Neural cell (in vitro differentiated cells): ENCODE results near the gene UTS2. TPM values are rescaled to one million over a fixed set of nuclear protein-coding genes. Genes with fewer than 3 reads are reported as not detected.

Experiments
- H2AFZ ChIP-seq: fragments of 200-600, 300-800 bp; sonication (generic), shearing (Covaris generic); 2 replicates; pipeline ENCODE4 v1.6.0; 2014; ENCODE audit warnings: low read depth, mild to moderate bottlenecking, antibody characterized with exemption, low read length, moderate library complexity
- H3F3A ChIP-seq: fragments of 200-600 bp; shearing (Covaris generic); 2 replicates; pipeline ENCODE4 v1.6.1; 2016; ENCODE audit warnings: mild to moderate bottlenecking, moderate library complexity, mixed read lengths, antibody characterized with exemption, low read length; ENCODE audit not compliant: insufficient read depth, poor library complexity, severe bottlenecking
- H3K27ac ChIP-seq: fragments of 200-600, 300-800 bp; sonication (generic), shearing (Covaris generic); 2 replicates; pipeline ENCODE4 v1.5.1; 2014; ENCODE audit warnings: mild to moderate bottlenecking, low read length, moderate library complexity
- H3K27me3 ChIP-seq: fragments of 300-800, 200-600 bp; sonication (generic), shearing (Covaris generic); 2 replicates; pipeline ENCODE4 v1.6.0; 2014; ENCODE audit warnings: mild to moderate bottlenecking, low read depth, low read length, moderate library complexity; ENCODE audit not compliant: insufficient read depth
- H3K36me3 ChIP-seq: fragments of 300-800, 200-600 bp; sonication (generic), shearing (Covaris generic); 2 replicates; pipeline ENCODE4 v1.5.1; 2014; ENCODE audit warnings: mild to moderate bottlenecking, antibody characterized with exemption, low read length, moderate library complexity; ENCODE audit not compliant: insufficient read depth
- H3K4me2 ChIP-seq: fragments of 300-800, 200-600 bp; sonication (generic), shearing (Covaris generic); 2 replicates; pipeline ENCODE4 v1.6.0; 2014; ENCODE audit warnings: mild to moderate bottlenecking, low read length
- H3K4me3 ChIP-seq: fragments of 300-800, 200-600 bp; sonication (generic), shearing (Covaris generic); 2 replicates; pipeline ENCODE4 v1.5.1; 2014; ENCODE audit warnings: mild to moderate bottlenecking, low read length, moderate library complexity
- H3K79me2 ChIP-seq: fragments of 200-600 bp; shearing (Covaris generic); replicated peaks from 2 replicates; pipeline ENCODE4 v1.6.0; 2014; ENCODE audit warnings: mild to moderate bottlenecking, low read length, moderate library complexity; ENCODE audit not compliant: insufficient read depth
- H3K9ac ChIP-seq: fragments of 300-800, 200-600 bp; sonication (generic), shearing (Covaris generic); 2 replicates; pipeline ENCODE4 v1.6.1; 2016; ENCODE audit warnings: mild to moderate bottlenecking, low read length, mixed read lengths
- H3K9me2 ChIP-seq: fragments of 200-600 bp; shearing (Covaris generic); 2 replicates; pipeline ENCODE4 v1.6.1; 2016; ENCODE audit warnings: mild to moderate bottlenecking, low read length, mixed read lengths; ENCODE audit not compliant: insufficient read depth
- H3K9me3 ChIP-seq: fragments of 200-600, 300-800 bp; sonication (generic), shearing (Covaris generic); 2 replicates; pipeline ENCODE4 v1.6.1; 2016; ENCODE audit warnings: mild to moderate bottlenecking, mixed run types, low read length, moderate library complexity, mixed read lengths
- H4K20me1 ChIP-seq: fragments of 200-600 bp; shearing (Covaris generic); 2 replicates; pipeline ENCODE4 v1.6.1; 2016; ENCODE audit warnings: mild to moderate bottlenecking, mixed run types; ENCODE audit not compliant: insufficient read depth
- CTCF ChIP-seq: fragments of 450-650 bp; IDR thresholded peaks from 2 replicates; pipeline ENCODE4 v1.5.1; 2014; ENCODE audit warnings: antibody characterized with exemption, mild to moderate bottlenecking, moderate library complexity; ENCODE audit not compliant: poor library complexity, severe bottlenecking
- EP300 ChIP-seq: fragments of 450-650 bp; conservative IDR thresholded peaks from 2 replicates; pipeline ENCODE4 v1.6.1; 2014; ENCODE audit warnings: antibody characterized with exemption, mild to moderate bottlenecking, moderate library complexity; ENCODE audit not compliant: poor library complexity, severe bottlenecking
- EZH2 ChIP-seq: fragments of 200-600, 300-800 bp; shearing (Covaris generic), sonication (generic); IDR thresholded peaks from 2 replicates; pipeline ENCODE4 v1.6.1; 2014; ENCODE audit warnings: antibody characterized with exemption, low read length, borderline replicate concordance, mild to moderate bottlenecking; ENCODE audit not compliant: insufficient read depth, poor library complexity, severe bottlenecking
- MXI1 ChIP-seq: fragments of 450-650 bp; conservative IDR thresholded peaks from 2 replicates; pipeline ENCODE4 v1.6.1; 2014; ENCODE audit warnings: antibody characterized with exemption, mild to moderate bottlenecking; ENCODE audit not compliant: poor library complexity, severe bottlenecking
- POLR2AphosphoS5 ChIP-seq: IDR thresholded peaks from 2 replicates; pipeline ENCODE4 v1.6.1; 2012
- RAD21 ChIP-seq: fragments of 450-650 bp; conservative IDR thresholded peaks from 2 replicates; pipeline ENCODE4 v1.6.1; 2014; ENCODE audit warnings: antibody characterized with exemption, mild to moderate bottlenecking, moderate library complexity
- REST ChIP-seq: IDR thresholded peaks from 2 replicates; pipeline ENCODE4 v1.6.1; 2012; ENCODE audit warnings: borderline replicate concordance
- SMC3 ChIP-seq: fragments of 450-650 bp; conservative IDR thresholded peaks from 2 replicates; pipeline ENCODE4 v1.6.1; 2014; ENCODE audit warnings: antibody characterized with exemption, mild to moderate bottlenecking, moderate library complexity; ENCODE audit not compliant: poor library complexity
- TAF1 ChIP-seq: IDR thresholded peaks from 2 replicates; pipeline ENCODE4 v1.6.1; 2012; ENCODE audit warnings: low read depth
- polyA plus RNA-seq: library from polyadenylated mRNA; depleted of rRNA; stranded (reverse); fragments of >200 nt; gene quantifications from 2 replicates; pipeline ENCODE4 v1.2.3, GENCODE V29; 2014

Gene UTS2
- polyA plus RNA-seq, 1 donor from 2014 or later, result 2.4 TPM

- H3K4me2 ChIP-seq, result no peak overlapping the region
- no peak for TF ChIP-seq MXI1
- no peak for TF ChIP-seq EP300
- no peak for TF ChIP-seq EZH2
- TF ChIP-seq REST, result no peak
- TF ChIP-seq SMC3, result no peak
- no peak for TF ChIP-seq CTCF
- TF ChIP-seq POLR2AphosphoS5, result no peak
- no peak for TF ChIP-seq RAD21
- no peaks in the 10 kb centered on the region for H3K36me3 ChIP-seq
- no peak overlapping the region for H3K9ac ChIP-seq
- no peaks in the 10 kb centered on the region for H3K9me2 ChIP-seq
- no peaks in the 10 kb centered on the region for H3F3A ChIP-seq
- H3K27ac ChIP-seq, result no peak overlapping the region
- no peaks in the 10 kb centered on the region for H4K20me1 ChIP-seq
- H3K9me3 ChIP-seq, result no peaks in the 10 kb centered on the region
- no peaks in the 10 kb centered on the region for H3K27me3 ChIP-seq
- no peak overlapping the region for H3K4me3 ChIP-seq
- no peaks in the 10 kb centered on the region for H3K79me2 ChIP-seq
- H2AFZ ChIP-seq, result no peak overlapping the region
Measured at GRCh38 chr1:7879228-7879627, 26.4 kb upstream of the UTS2 start.

GRCh38 chr1:7878027-7878426 is 25.2 kb upstream of the UTS2 start:
- Histone ChIP-seq H3K27ac (no peak overlapping the region), H3K4me2 (no peak overlapping the region), H3K9me3 (no peaks in the 10 kb centered on the region), H3F3A (no peaks in the 10 kb centered on the region), H3K4me3 (no peak overlapping the region), H3K27me3 (no peaks in the 10 kb centered on the region), H3K36me3 (no peaks in the 10 kb centered on the region), H4K20me1 (no peaks in the 10 kb centered on the region), H3K9me2 (no peaks in the 10 kb centered on the region), H2AFZ (no peak overlapping the region), H3K9ac (no peak overlapping the region), H3K79me2 (no peaks in the 10 kb centered on the region)
- TF ChIP-seq SMC3 (no peak), EZH2 (no peak), TAF1 (no peak), RAD21 (no peak), POLR2AphosphoS5 (no peak), REST (no peak), CTCF (no peak), EP300 (no peak), MXI1 (no peak)
